D721Med (cell line): ENCODE results near the gene CNP.

ENCODE experiments used
- DNase-seq: peaks from one replicate; pipeline ENCODE4 v3.0.0; 2011; ENCODE audit warnings: low spot score; ENCODE audit not compliant: insufficient read length
- FAIRE-seq: peaks from 2 replicates; lab custom pipeline; 2011; peaks lifted over from hg19 to GRCh38; lab: Jason Lieb, UNC
- CTCF ChIP-seq: IDR thresholded peaks from 2 replicates; pipeline ENCODE4 v1.5.1; 2012; ENCODE audit warnings: mild to moderate bottlenecking, control low read depth; ENCODE audit not compliant: insufficient read depth; ENCODE audit errors: missing control alignments

Gene CNP

GRCh38 chr17:41959336-41960095 lies 7.1 kb upstream of the CNP start:
- FAIRE-seq (no peak), DNase-seq (peak; percentile 57)
- TF ChIP-seq CTCF: peak; percentile 78

GRCh38 chr17:41962111-41962510 lies 4.5 kb upstream of the CNP start:
- TF ChIP-seq CTCF: no peak
- FAIRE-seq: no peak
- DNase-seq: peak; percentile 18

GRCh38 chr17:41962768-41963434 lies 3.7 kb upstream of the CNP start:
- TF ChIP-seq CTCF: peak; percentile 99
- DNase-seq (peak; percentile 93), FAIRE-seq (no peak)

- no peak for FAIRE-seq
- TF ChIP-seq CTCF: no peak
- no peak for DNase-seq
Measured at GRCh38 chr17:41965694-41966462, 717 bp upstream of the CNP start.

- FAIRE-seq: no peak
- DNase-seq: no peak
- TF ChIP-seq CTCF: no peak
Measured at GRCh38 chr17:41967141-41967920, 736 bp downstream of the CNP start.

- no peak for DNase-seq
- TF ChIP-seq CTCF: no peak
- no peak for FAIRE-seq
Measured at GRCh38 chr17:41967921-41968578, 1.5 kb downstream of the CNP start.
